ENCODE data around the gene FAM167B. TPM values are rescaled to one million over a fixed set of nuclear protein-coding genes. Genes with fewer than 3 reads are reported as not detected.
"Not testable (repeated sequence)": the region's sequence is repeated elsewhere in the genome, so short reads cannot be mapped to it uniquely, and the experiment has no call there.

The FAM167B gene
- total and polyA plus RNA-seq, 8 donors = 3.7 to 16.8 (median 4.8) TPM

DNA sequence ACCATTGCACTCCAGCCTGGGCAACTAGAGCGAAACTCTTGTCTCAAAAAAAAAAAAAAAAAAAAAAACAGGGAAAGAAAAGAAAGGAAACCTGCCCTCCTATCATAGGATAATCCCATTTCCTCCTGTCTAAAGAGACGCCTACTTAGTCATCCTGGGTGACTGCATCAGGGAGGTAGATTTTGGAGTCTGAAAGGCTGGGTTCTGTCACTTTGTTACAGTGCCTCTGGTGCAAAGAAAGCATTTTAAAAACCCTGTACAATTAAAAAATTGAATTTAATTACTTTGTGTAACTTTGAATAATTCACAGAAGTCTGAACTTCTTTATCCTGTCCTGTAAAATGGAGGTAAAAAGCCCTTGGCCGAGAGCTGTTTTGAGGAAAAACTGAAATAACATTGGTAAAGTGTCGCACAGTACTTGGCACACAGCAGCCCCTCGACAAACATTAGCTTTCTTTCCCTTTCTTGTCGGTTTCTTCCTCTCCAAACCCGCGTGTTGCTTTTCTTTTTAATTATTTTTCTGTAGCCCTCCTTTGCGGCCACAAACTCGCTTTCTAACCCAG lies 44.2 kb downstream of the FAM167B start:
- intact Hi-C loops (cut with DNase I) = no loop called here
- ATAC-seq = no peak
- no peak for TF ChIP-seq CTCF (IDR thresholded peaks at IDR 0.05)

GRCh38 chr1:32291708-32292538 lies 44.9 kb downstream of the FAM167B start, which contains the start of gene HDAC1:
Gene HDAC1 (plus strand): TSS chr1:32292083. CDS start chr1:32292170, 87 bp downstream.
- TF ChIP-seq CTCF (IDR thresholded peaks at IDR 0.05) = no peak
- H3K27me3 ChIP-seq = no peaks in the 10 kb centered on the region
- peak within 1 kb of the TSS; percentile 62 to 89 for H3K4me3 ChIP-seq
- intact Hi-C loops (cut with DNase I) = no loop called here
- H3K4me1 ChIP-seq = peaks cover 3 to 37% of the 10 kb centered on the region in 2 donors
- H3K27ac ChIP-seq = peak within 1 kb of the TSS; percentile 85 to 91
- H3K36me3 ChIP-seq = no peaks in the 10 kb centered on the region
- DNase-seq (peak; percentile 88 to 98 (median 96)), ATAC-seq (peak; percentile 99)
- no peaks in the 10 kb centered on the region for H3K9me3 ChIP-seq

More for the DNA sequence above, 44.2 kb downstream of the FAM167B start:
- no peaks in the 10 kb centered on the region for H3K9me3 ChIP-seq
- no peaks in the 10 kb centered on the region for H3K27me3 ChIP-seq
- H3K4me1 ChIP-seq = peaks cover 3 to 30% of the 10 kb centered on the region in 2 donors
- peak overlapping the region; percentile 85 to 91 for H3K27ac ChIP-seq
- peak overlapping the region; percentile 62 to 89 for H3K4me3 ChIP-seq
- DNase-seq = no peak
- no peaks in the 10 kb centered on the region for H3K36me3 ChIP-seq

DNA sequence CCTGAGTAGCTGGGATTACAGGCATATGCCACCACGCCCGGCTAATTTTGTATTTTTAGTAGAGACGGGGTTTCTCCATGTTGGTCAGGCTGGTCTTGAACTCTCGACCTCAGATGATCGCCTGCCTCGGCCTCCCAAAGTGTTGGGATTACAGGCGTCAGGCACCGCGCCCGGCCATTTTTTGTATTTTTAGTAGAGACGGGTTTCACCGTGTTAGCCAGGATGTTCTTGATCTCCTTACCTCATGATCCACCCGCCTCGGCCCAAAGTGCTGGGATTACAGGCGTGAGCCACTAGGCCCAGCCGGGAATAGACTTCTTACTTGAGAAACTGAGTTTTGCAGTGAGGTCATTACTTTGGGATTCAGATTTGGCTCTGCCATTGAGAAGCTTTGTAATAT lies 51.2 kb downstream of the FAM167B start:
- H3K9me3 ChIP-seq; DNase-seq; H3K27ac ChIP-seq; intact Hi-C loops (cut with DNase I); H3K4me3 ChIP-seq; H3K27me3 ChIP-seq; ATAC-seq: not testable (repeated sequence)
- H3K4me1 ChIP-seq = peaks cover 0 to 18% of the 10 kb centered on the region in 2 donors
- H3K36me3 ChIP-seq = peaks cover 0 to 14% of the 10 kb centered on the region in 2 donors

Other genes starting within 250 kb of the FAM167B start
- 10 to 100 TPM; 87.2 to 95.7 TPM for gene KHDRBS1, start 233.4 kb upstream of the FAM167B start, total RNA-seq
- 100 to 1,000 TPM; 213 to 261 (median 222) TPM for gene KHDRBS1, start 233.4 kb upstream of the FAM167B start, polyA plus RNA-seq (ENCODE audit: insufficient read length in 6 of 6)
- gene TMEM39B, start 174.3 kb upstream of the FAM167B start, total RNA-seq = 10 to 100 TPM; 16.5 to 22.6 TPM
- gene TMEM39B, start 174.3 kb upstream of the FAM167B start, polyA plus RNA-seq (ENCODE audit: insufficient read length in 6 of 6) = 10 to 100 TPM; 23.1 to 26.4 (median 24.6) TPM
- 10 to 100 TPM; 70.2 to 73.2 TPM for gene KPNA6, start 139.2 kb upstream of the FAM167B start, total RNA-seq
- 10 to 100 TPM; 30.6 to 37.5 (median 34.6) TPM for gene KPNA6, start 139.2 kb upstream of the FAM167B start, polyA plus RNA-seq (ENCODE audit: insufficient read length in 6 of 6)
- 10 to 100 TPM; 54.0 to 56.4 TPM for gene TXLNA, start 67.5 kb upstream of the FAM167B start, total RNA-seq
- 10 to 100 TPM; 39.8 to 51.4 (median 44.6) TPM for gene TXLNA, start 67.5 kb upstream of the FAM167B start, polyA plus RNA-seq (ENCODE audit: insufficient read length in 6 of 6)
- gene CCDC28B, start 46.6 kb upstream of the FAM167B start, total RNA-seq = 1 to 10 TPM; 7.2 to 9.0 TPM
- gene CCDC28B, start 46.6 kb upstream of the FAM167B start, polyA plus RNA-seq (ENCODE audit: insufficient read length in 6 of 6) = 10 to 100 TPM; 20.9 to 31.5 (median 25.5) TPM
- 1 to 10 TPM; 1.9 to 2.3 TPM for gene IQCC, start 41.6 kb upstream of the FAM167B start, total RNA-seq
- 1 to 10 TPM; 7.7 to 8.7 (median 8.3) TPM for gene IQCC, start 41.6 kb upstream of the FAM167B start, polyA plus RNA-seq (ENCODE audit: insufficient read length in 6 of 6)
- 1 to 10 TPM in 1 of 2 donors, not detected in 1; 2.3 TPM for gene DCDC2B, start 38.1 kb upstream of the FAM167B start, total RNA-seq
- 1 to 10 TPM; 1.6 to 3.8 (median 2.9) TPM for gene DCDC2B, start 38.1 kb upstream of the FAM167B start, polyA plus RNA-seq (ENCODE audit: insufficient read length in 6 of 6)
- 10 to 100 TPM; 19.3 to 21.0 TPM for gene TMEM234, start 24.9 kb upstream of the FAM167B start, total RNA-seq
- 10 to 100 TPM; 19.8 to 24.8 (median 22.8) TPM for gene TMEM234, start 24.9 kb upstream of the FAM167B start, polyA plus RNA-seq (ENCODE audit: insufficient read length in 6 of 6)
- gene EIF3I, start 24.8 kb upstream of the FAM167B start, total RNA-seq = 100 to 1,000 TPM; 118 to 172 TPM
- 100 to 1,000 TPM; 156 to 182 (median 178) TPM for gene EIF3I, start 24.8 kb upstream of the FAM167B start, polyA plus RNA-seq (ENCODE audit: insufficient read length in 6 of 6)
- 1 to 10 TPM; 3.3 to 8.8 TPM for gene LCK, start 4.0 kb downstream of the FAM167B start, total RNA-seq
- 1 to 10 TPM in 5 of 6 donors, under 1 TPM in 1; 0.95 to 2.1 (median 1.5) TPM for gene LCK, start 4.0 kb downstream of the FAM167B start, polyA plus RNA-seq (ENCODE audit: insufficient read length in 6 of 6)
- 10 to 100 TPM; 61.8 to 72.7 TPM for gene HDAC1, start 44.9 kb downstream of the FAM167B start, total RNA-seq
- gene HDAC1, start 44.9 kb downstream of the FAM167B start, polyA plus RNA-seq (ENCODE audit: insufficient read length in 6 of 6) = 100 to 1,000 TPM; 146 to 193 (median 167) TPM
- gene MARCKSL1, start 89.0 kb downstream of the FAM167B start, total RNA-seq = 10 to 100 TPM; 33.1 to 58.3 TPM
- gene MARCKSL1, start 89.0 kb downstream of the FAM167B start, polyA plus RNA-seq (ENCODE audit: insufficient read length in 6 of 6) = 100 to 1,000 TPM; 364 to 478 (median 430) TPM
- 1 to 10 TPM; 4.4 to 5.7 TPM for gene FAM229A, start 115.3 kb downstream of the FAM167B start, total RNA-seq
- gene FAM229A, start 115.3 kb downstream of the FAM167B start, polyA plus RNA-seq (ENCODE audit: insufficient read length in 6 of 6) = 10 to 100 TPM in 1 of 6 donors, 1 to 10 TPM in 5; 5.5 to 14.0 (median 8.4) TPM
- gene TSSK3, start 115.3 kb downstream of the FAM167B start, total RNA-seq = 1 to 10 TPM; 1.8 TPM
- gene TSSK3, start 115.3 kb downstream of the FAM167B start, polyA plus RNA-seq (ENCODE audit: insufficient read length in 6 of 6) = 1 to 10 TPM; 2.8 to 7.8 (median 5.0) TPM
- 10 to 100 TPM; 51.2 to 64.8 TPM for gene BSDC1, start 147.2 kb downstream of the FAM167B start, total RNA-seq
- 10 to 100 TPM; 50.6 to 61.1 (median 57.9) TPM for gene BSDC1, start 147.2 kb downstream of the FAM167B start, polyA plus RNA-seq (ENCODE audit: insufficient read length in 6 of 6)
- under 1 TPM; 0.03 TPM for gene ZBTB8B, start 217.8 kb downstream of the FAM167B start, total RNA-seq
- gene ZBTB8B, start 217.8 kb downstream of the FAM167B start, polyA plus RNA-seq (ENCODE audit: insufficient read length in 6 of 6) = 1 to 10 TPM; 1.3 to 2.0 (median 1.6) TPM

Measured in left lung (tissue), 10 donors.